ENCODE data around the gene QPCT. TPM values are rescaled to one million over a fixed set of nuclear protein-coding genes. Genes with fewer than 3 reads are reported as not detected.
"Not testable (repeated sequence)": the region's sequence is repeated elsewhere in the genome, so short reads cannot be mapped to it uniquely, and the experiment has no call there.

QPCT gene
- total and polyA plus RNA-seq, 11 donors, result 1.3 to 7.2 (median 2.8) TPM

GRCh38 chr2:37379881-37380296 is 35.5 kb downstream of the QPCT start:
- H3K27ac ChIP-seq, result no peak overlapping the region
- WGBS, 4 donors, result 72 to 86% (median 76%) methylated on average over 5 of the region's 5 CpGs
- no peaks in the 10 kb centered on the region for H3K27me3 ChIP-seq
- DNase-seq, result no peak
- no peak for ATAC-seq
- peaks cover 0 to 5% (median 0%) of the 10 kb centered on the region in 12 donors for H3K4me1 ChIP-seq
- intact Hi-C loops (cut with DNase I), result no loop called here
- no peaks in the 10 kb centered on the region for H3K9me3 ChIP-seq
- no peaks in the 10 kb centered on the region for H3K36me3 ChIP-seq
- H3K4me3 ChIP-seq, result no peak overlapping the region
- TF ChIP-seq POLR2A (IDR thresholded peaks at IDR 0.05), result no peak
- no peak for TF ChIP-seq CTCF (IDR thresholded peaks at IDR 0.05)

GRCh38 chr2:37380787-37381186 is 36.4 kb downstream of the QPCT start:
- H3K4me1 ChIP-seq; H3K27ac ChIP-seq; H3K27me3 ChIP-seq; ATAC-seq; DNase-seq; H3K9me3 ChIP-seq; intact Hi-C loops (cut with DNase I); H3K36me3 ChIP-seq; H3K4me3 ChIP-seq: not testable (repeated sequence)
- WGBS, 4 donors, result 92 to 95% (median 94%) methylated on average over 4 of the region's 4 CpGs

GRCh38 chr2:37384261-37384660 is 39.8 kb downstream of the QPCT start:
- WGBS, 4 donors, result 88 to 95% (median 89%) methylated on average over 4 of the region's 4 CpGs
- ATAC-seq, result not testable (repeated sequence)

GRCh38 chr2:37387148-37387835 is 42.9 kb downstream of the QPCT start:
- no peak for TF ChIP-seq POLR2A (IDR thresholded peaks at IDR 0.05)
- no peak for TF ChIP-seq CTCF (IDR thresholded peaks at IDR 0.05)
- 79 to 91% (median 89%) methylated on average over 5 of the region's 5 CpGs for WGBS, 4 donors
- no peak for DNase-seq
- no peak overlapping the region for H3K27ac ChIP-seq
- ATAC-seq, result no peak
- peaks cover 0 to 27% (median 9%) of the 10 kb centered on the region in 12 donors for H3K4me1 ChIP-seq
- no peak overlapping the region for H3K4me3 ChIP-seq
- H3K27me3 ChIP-seq, result no peaks in the 10 kb centered on the region
- H3K9me3 ChIP-seq, result no peaks in the 10 kb centered on the region
- intact Hi-C loops (cut with DNase I), result no loop called here
- no peaks in the 10 kb centered on the region for H3K36me3 ChIP-seq

More at GRCh38 chr2:37384261-37384660, 39.8 kb downstream of the QPCT start:
- intact Hi-C loops (cut with DNase I); H3K27ac ChIP-seq; H3K9me3 ChIP-seq; DNase-seq; H3K36me3 ChIP-seq; H3K4me3 ChIP-seq; H3K4me1 ChIP-seq; H3K27me3 ChIP-seq: not testable (repeated sequence)

GRCh38 chr2:37388074-37388473 is 43.6 kb downstream of the QPCT start:
- no peak overlapping the region for H3K4me3 ChIP-seq
- no peaks in the 10 kb centered on the region for H3K27me3 ChIP-seq
- TF ChIP-seq POLR2A (IDR thresholded peaks at IDR 0.05) (no peak), CTCF (IDR thresholded peaks at IDR 0.05) (no peak)
- 94 to 98% (median 97%) methylated on average over 2 of the region's 2 CpGs for WGBS, 4 donors
- intact Hi-C loops (cut with DNase I), result no loop called here
- H3K4me1 ChIP-seq, result peaks cover 0 to 27% (median 9%) of the 10 kb centered on the region in 12 donors
- no peaks in the 10 kb centered on the region for H3K36me3 ChIP-seq
- ATAC-seq (no peak), DNase-seq (no peak)
- no peaks in the 10 kb centered on the region for H3K9me3 ChIP-seq
- no peak overlapping the region for H3K27ac ChIP-seq

Measured in heart left ventricle (tissue), 16 donors.